ENCODE results near the gene CELF2.

- TF ChIP-seq POLR2AphosphoS5 (IDR thresholded peaks at IDR 0.05) (no peak), CTCF (IDR thresholded peaks at IDR 0.05) (no peak), POLR2A (IDR thresholded peaks at IDR 0.05) (no peak)
These were observed 184.2 kb downstream of the CELF2 start for GRCh38 chr10:11201911-11202310.
